B cell (primary cell): ENCODE data around the gene ALAD.

ENCODE experiments used
- EZH2 ChIP-seq: IDR thresholded peaks from 2 replicates; pipeline ENCODE4 v1.6.1; 2012; ENCODE audit warnings: borderline replicate concordance, low read depth, mild to moderate bottlenecking, moderate library complexity, low read length; ENCODE audit not compliant: insufficient read depth, poor library complexity, severe bottlenecking
- TF ChIP-seq, protein P1 (sequence below): fragments of 200-600 bp; IDR thresholded peaks from one replicate; pipeline ENCODE4 v1.8.0; 2022; ENCODE audit warnings: antibody characterized with exemption, mild to moderate bottlenecking

DNA sequence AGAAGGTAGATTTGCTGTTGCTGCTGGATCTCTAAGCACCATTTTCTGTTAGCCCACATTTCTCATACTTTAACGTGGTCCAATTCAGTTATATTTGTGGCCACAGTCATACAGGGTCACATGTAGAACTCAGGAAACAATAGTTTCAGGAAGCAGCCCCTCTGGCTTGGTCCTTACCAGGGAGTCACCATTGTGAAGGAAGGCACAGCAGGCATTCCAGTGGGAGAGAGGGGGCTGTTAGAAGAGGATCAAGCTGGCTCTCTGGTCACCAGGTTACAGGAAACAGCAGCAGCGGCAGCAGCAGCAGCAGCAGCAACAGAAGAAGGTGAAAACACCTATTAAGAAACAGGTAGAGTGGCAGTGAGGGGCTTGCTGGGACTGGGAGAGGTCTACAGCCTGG is 24.0 kb upstream of the ALAD start:
- no peak for TF ChIP-seq EZH2
- TF ChIP-seq, protein P1, sequence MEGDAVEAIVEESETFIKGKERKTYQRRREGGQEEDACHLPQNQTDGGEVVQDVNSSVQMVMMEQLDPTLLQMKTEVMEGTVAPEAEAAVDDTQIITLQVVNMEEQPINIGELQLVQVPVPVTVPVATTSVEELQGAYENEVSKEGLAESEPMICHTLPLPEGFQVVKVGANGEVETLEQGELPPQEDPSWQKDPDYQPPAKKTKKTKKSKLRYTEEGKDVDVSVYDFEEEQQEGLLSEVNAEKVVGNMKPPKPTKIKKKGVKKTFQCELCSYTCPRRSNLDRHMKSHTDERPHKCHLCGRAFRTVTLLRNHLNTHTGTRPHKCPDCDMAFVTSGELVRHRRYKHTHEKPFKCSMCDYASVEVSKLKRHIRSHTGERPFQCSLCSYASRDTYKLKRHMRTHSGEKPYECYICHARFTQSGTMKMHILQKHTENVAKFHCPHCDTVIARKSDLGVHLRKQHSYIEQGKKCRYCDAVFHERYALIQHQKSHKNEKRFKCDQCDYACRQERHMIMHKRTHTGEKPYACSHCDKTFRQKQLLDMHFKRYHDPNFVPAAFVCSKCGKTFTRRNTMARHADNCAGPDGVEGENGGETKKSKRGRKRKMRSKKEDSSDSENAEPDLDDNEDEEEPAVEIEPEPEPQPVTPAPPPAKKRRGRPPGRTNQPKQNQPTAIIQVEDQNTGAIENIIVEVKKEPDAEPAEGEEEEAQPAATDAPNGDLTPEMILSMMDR = no peak
